WERI-Rb-1 (cell line): ENCODE data around the gene SHISA6.
"Not testable (repeated sequence)": the region's sequence is repeated elsewhere in the genome, so short reads cannot be mapped to it uniquely, and the experiment has no call there.

Source experiments
- DNase-seq: peaks from one replicate; pipeline ENCODE4 v3.0.0-alpha.2; 2020
- H3K27ac ChIP-seq: fragments of 250-450 bp; sonication (Bioruptor Pico); 2 replicates; pipeline ENCODE4 v1.5.1; 2020; ENCODE audit warnings: mild to moderate bottlenecking, moderate library complexity
- H3K27me3 ChIP-seq: fragments of 250-450 bp; sonication (Bioruptor Pico); 2 replicates; pipeline ENCODE4 v1.5.1; 2021; ENCODE audit warnings: mild to moderate bottlenecking, low read depth, moderate library complexity; ENCODE audit not compliant: insufficient read depth, severe bottlenecking
- H3K36me3 ChIP-seq: fragments of 250-450 bp; sonication (Bioruptor Pico); 2 replicates; pipeline ENCODE4 v1.5.1; 2020; ENCODE audit warnings: mild to moderate bottlenecking, moderate library complexity
- H3K4me3 ChIP-seq: 2 replicates; pipeline ENCODE4 v1.5.1; 2011; ENCODE audit warnings: low read depth, mild to moderate bottlenecking, control low read depth, low read length
- H3K9me3 ChIP-seq: fragments of 250-450 bp; sonication (Bioruptor Pico); 2 replicates; pipeline ENCODE4 v1.5.1; 2021; ENCODE audit warnings: mild to moderate bottlenecking, moderate library complexity; ENCODE audit not compliant: severe bottlenecking
- TF ChIP-seq, protein P1 (sequence below): IDR thresholded peaks from 2 replicates; pipeline ENCODE4 v1.5.1; 2011; ENCODE audit warnings: low read depth, mild to moderate bottlenecking, control low read depth, inconsistent platforms, low read length

The SHISA6 gene

DNA sequence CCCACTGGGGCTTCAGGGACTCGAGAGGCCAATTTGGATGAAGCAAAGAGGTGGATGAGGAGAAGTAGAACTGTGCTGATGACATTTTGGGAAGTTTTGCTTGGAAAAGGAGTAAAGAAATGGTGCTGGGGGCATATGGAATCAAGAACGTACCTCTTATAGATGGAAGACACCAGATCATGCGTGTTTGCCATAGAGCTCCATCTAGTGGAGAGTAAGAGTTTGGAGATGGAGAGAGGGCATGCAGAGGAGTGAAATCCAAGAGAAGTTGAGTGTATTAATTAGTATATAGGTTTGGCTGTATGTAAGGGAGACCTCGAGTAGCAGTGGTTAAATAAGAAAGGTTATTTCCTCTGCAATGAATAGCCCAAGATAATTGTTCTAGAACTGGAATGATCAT, 56.0 kb downstream of the SHISA6 start:
- Histone ChIP-seq H3K9me3 (no peaks in the 10 kb centered on the region), H3K27me3 (peaks cover 3% of the 10 kb centered on the region), H3K27ac (no peak overlapping the region), H3K4me3 (no peak overlapping the region), H3K36me3 (no peaks in the 10 kb centered on the region)
- no peak for DNase-seq
- TF ChIP-seq, protein P1, sequence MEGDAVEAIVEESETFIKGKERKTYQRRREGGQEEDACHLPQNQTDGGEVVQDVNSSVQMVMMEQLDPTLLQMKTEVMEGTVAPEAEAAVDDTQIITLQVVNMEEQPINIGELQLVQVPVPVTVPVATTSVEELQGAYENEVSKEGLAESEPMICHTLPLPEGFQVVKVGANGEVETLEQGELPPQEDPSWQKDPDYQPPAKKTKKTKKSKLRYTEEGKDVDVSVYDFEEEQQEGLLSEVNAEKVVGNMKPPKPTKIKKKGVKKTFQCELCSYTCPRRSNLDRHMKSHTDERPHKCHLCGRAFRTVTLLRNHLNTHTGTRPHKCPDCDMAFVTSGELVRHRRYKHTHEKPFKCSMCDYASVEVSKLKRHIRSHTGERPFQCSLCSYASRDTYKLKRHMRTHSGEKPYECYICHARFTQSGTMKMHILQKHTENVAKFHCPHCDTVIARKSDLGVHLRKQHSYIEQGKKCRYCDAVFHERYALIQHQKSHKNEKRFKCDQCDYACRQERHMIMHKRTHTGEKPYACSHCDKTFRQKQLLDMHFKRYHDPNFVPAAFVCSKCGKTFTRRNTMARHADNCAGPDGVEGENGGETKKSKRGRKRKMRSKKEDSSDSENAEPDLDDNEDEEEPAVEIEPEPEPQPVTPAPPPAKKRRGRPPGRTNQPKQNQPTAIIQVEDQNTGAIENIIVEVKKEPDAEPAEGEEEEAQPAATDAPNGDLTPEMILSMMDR: peak; percentile 52

DNA sequence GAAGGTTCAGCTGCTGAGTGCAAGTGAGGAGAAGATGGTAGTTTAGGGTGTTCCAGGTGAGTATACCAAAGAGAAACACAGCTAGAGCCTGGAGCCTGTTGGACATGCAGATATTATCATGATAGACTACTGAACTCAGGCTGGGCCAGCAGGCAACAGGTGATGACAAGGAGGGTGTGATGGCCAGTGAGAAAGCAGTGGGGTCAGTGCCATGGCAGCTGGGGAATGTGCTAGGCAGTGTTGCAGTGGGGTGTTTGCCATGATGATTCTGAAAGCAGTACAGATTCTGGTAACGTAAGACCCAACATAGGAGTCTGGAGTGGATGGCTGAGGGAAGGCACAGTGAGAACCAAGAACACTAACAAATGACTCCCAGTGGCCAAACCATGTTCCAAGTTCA, 57.4 kb downstream of the SHISA6 start:
- H3K27me3 ChIP-seq: peaks cover 3% of the 10 kb centered on the region
- no peak for DNase-seq
- no peak overlapping the region for H3K4me3 ChIP-seq
- no peaks in the 10 kb centered on the region for H3K36me3 ChIP-seq
- H3K9me3 ChIP-seq: no peaks in the 10 kb centered on the region
- no peak overlapping the region for H3K27ac ChIP-seq
- TF ChIP-seq, protein P1: no peak

DNA sequence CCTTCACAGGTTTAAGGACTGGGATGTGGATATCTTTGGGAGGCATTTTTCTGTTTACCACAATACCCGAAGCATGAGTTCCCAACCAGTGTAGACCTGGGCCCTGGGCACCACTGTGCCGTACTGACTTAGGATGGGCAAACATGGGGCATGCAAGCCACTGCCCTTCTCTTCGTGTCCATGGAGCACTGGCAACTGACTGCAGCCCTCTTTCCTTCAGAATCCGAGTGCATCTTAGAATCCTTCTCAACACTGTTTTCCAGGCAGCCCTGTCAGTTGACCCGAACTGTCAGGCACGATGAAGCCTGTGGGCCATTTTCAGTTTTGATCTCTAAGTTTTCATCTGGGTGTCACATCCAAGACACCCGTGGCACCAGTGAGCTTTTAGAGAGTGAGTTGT, 59.2 kb downstream of the SHISA6 start:
- Histone ChIP-seq H3K4me3 (no peak overlapping the region), H3K27me3 (peaks cover 5% of the 10 kb centered on the region), H3K9me3 (no peaks in the 10 kb centered on the region), H3K27ac (no peak overlapping the region), H3K36me3 (no peaks in the 10 kb centered on the region)
- no peak for DNase-seq
- TF ChIP-seq, protein P1: no peak

DNA sequence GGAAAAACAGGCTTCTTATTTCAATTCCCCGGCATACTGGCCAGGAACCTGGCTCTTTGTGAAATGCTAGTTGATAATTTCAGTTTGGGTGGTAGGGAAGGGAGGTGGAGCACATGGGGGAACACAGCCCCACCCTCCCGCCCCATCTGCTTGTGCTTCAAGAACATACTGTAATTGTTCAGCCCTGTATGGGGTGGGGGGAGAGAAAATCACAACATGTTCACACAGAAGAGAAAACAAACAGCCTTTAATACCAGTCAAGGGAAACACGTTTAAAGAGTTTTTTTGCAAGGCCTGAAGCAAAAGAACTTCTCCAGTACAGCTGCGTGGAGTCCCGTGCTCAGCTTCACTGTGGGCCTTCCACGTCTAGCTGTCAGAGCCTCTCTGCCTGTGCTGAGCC, 59.7 kb downstream of the SHISA6 start:
- peaks cover 5% of the 10 kb centered on the region for H3K27me3 ChIP-seq
- no peak overlapping the region for H3K27ac ChIP-seq
- H3K9me3 ChIP-seq: no peaks in the 10 kb centered on the region
- no peak for DNase-seq
- H3K4me3 ChIP-seq: no peak overlapping the region
- TF ChIP-seq, protein P1: no peak
- no peaks in the 10 kb centered on the region for H3K36me3 ChIP-seq

DNA sequence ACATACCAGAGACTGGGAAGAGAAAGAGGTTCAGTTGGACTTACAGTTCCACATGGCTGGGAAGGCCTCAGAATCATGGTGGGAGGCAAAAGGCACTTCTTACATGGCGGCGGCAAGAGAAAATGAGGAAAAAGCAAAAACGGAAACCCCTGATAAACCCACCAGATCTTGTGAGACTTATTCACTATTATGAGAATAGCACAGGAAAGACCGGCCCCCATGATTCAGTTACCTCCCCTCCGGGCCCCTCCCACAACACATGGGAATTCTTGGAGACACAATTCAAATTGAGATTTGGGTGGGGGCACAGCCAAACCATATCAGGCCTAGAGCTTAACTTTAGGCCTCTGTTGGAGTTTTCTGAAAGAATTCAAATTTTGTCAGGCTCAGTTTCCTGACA, 60.9 kb downstream of the SHISA6 start:
- not testable (repeated sequence) for H3K27ac ChIP-seq, DNase-seq, H3K36me3 ChIP-seq, H3K9me3 ChIP-seq, H3K27me3 ChIP-seq, H3K4me3 ChIP-seq

DNA sequence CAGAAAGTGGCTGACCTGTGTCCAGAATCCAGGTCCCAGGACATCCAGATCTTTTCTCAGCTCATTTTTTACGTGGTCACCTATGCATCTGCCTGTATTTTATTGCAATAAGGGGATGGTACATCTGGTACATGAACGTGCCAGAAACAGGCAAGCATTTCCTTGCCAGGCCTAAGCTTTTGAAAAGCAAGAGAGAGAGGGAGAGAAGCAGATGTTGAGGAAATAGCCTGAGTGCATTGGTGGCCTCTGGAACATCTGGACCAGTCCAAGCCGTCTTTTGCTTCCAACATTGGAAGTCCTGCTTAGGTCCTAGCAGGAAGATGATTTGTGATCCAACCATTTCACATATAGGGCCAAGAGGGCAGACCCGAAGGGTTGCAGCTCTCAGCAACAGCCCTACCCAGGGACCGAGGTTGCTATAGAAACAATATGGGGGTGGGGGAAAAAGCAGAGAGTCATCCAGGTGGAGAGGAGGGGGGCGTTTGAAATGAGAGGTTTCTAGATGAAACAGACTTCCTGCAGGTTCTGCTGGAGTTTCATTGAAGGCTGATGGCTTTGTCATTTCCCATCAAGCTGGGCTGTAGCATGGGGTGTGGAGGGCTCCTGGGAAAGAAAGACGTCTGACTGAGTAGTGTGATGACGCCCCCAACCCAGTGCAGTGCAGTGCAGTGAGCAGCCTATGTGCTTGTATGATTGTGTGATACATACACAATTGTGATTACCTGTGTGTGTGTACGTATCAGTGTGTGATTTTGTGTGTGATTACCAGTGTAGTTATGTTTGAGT, 61.6 kb downstream of the SHISA6 start:
- Histone ChIP-seq H3K4me3 (no peak overlapping the region), H3K27me3 (peaks cover 5% of the 10 kb centered on the region), H3K27ac (no peak overlapping the region), H3K9me3 (no peaks in the 10 kb centered on the region), H3K36me3 (no peaks in the 10 kb centered on the region)
- DNase-seq: no peak
- TF ChIP-seq, protein P1: no peak
